ENCODE results near the gene BRD2. TPM values are rescaled to one million over a fixed set of nuclear protein-coding genes. Genes with fewer than 3 reads are reported as not detected.

The BRD2 gene
- total RNA-seq, 4 donors from 2014 or later: 62.5 to 108 (median 86.6) TPM

DNA sequence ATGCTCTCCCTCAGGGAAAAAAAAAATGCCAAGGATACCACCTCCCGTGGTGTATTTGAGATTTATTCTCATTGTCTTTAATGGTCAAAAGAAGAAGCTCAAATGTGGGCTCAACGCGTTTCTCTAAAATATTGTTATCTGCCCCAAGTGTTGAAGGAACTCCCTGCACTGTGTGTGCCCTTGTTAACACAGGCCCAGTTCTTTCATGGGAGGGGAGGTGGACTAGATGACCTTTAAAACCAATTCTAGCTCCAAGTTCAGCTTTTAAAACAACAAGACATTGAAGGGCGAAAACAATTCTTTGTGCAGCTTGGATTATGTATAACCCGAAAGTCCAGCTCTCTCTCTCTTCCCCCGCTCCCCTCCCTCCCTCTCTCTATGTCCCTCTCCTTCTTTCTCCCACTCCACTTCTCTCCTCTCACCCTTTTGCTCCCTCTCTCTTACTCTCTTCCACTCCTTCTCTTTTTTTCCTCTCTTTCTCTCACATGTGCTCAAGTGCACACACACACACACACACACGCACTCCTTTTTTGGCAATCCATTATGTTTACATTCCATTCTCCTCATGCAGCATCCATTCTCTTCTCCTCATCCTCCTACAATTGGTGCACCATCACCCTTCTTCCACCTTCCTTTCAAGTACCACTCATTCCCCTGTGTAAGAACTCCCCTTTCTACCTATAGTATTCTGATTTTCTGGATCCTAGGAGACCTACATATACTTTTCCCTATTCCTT lies 36.1 kb upstream of the BRD2 start:
- intact Hi-C loops (cut with DNase I; ENCODE audit: low total_unique reads): loop anchor here (2.0 to 5.0 kb wide), 2 partner anchors 45 to 317 kb away; no protein-coding TSS in a partner anchor
- in situ Hi-C loops (cut with MboI; ENCODE audit: low sequenced_read_pairs in 4 of 4): loop anchor here in 2 of 4 donors (10.0 kb wide), 1 partner anchor 47 kb away; no protein-coding TSS in a partner anchor
- Histone ChIP-seq H3K9me3 (no peaks in the 10 kb centered on the region), H3K4me3 (no peak overlapping the region), H3K27ac (no peak overlapping the region), H3K4me1 (no peaks in the 10 kb centered on the region), H3K27me3 (no peaks in the 10 kb centered on the region), H3K36me3 (no peaks in the 10 kb centered on the region)
- TF ChIP-seq POLR2A (IDR thresholded peaks at IDR 0.05) (no peak), CTCF (IDR thresholded peaks at IDR 0.05 in 4 of 5, conservative IDR thresholded peaks at IDR 0.05 in 1 of 5) (no peak)
- DNase-seq (no peak), ATAC-seq (no peak)

DNA sequence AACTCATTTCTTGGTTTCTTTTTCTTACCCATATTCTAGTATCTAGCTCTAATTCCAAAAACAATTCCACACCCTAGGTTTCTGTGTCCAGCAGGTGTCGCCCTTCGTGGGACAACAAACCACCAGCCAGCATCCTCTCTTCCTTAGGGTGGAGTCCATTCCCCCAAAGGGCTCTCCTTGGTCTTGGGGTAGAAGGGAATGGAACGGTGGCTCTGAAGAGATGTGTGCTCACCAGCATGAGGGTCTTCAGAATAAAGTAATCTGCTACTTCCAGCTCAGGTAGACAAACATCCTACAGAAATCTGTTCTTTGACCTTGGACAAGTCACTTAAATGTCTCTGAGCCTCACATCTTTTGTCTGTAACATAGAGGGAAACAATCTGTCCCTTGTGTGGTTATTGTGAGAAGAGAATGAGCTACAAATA lies 34.7 kb upstream of the BRD2 start:
- ATAC-seq (peak; percentile 54 to 77), DNase-seq (peak; percentile 33 to 70)
- Histone ChIP-seq H3K27ac (no peak overlapping the region), H3K9me3 (no peaks in the 10 kb centered on the region), H3K36me3 (no peaks in the 10 kb centered on the region), H3K27me3 (no peaks in the 10 kb centered on the region), H3K4me1 (no peaks in the 10 kb centered on the region), H3K4me3 (no peak overlapping the region)
- in situ Hi-C loops (cut with MboI; ENCODE audit: low sequenced_read_pairs in 4 of 4) (loop anchor here in 2 of 4 donors (10.0 kb wide), 1 partner anchor 49 kb away; no protein-coding TSS in a partner anchor), intact Hi-C loops (cut with DNase I; ENCODE audit: low total_unique reads) (loop anchor here (1.0 to 5.0 kb wide), 5 partner anchors 20 to 315 kb away; partner anchors contain the start of gene HLA-DMA)
- no peak for TF ChIP-seq POLR2A (IDR thresholded peaks at IDR 0.05)
- TF ChIP-seq CTCF (IDR thresholded peaks at IDR 0.05 in 4 of 5, conservative IDR thresholded peaks at IDR 0.05 in 1 of 5): peak; percentile 74 to 88 (median 86)

GRCh38 chr6:32935551-32936238 lies 32.7 kb upstream of the BRD2 start:
- Histone ChIP-seq H3K4me1 (peaks cover 0 to 3% of the 10 kb centered on the region in 2 donors), H3K27me3 (no peaks in the 10 kb centered on the region), H3K4me3 (no peak overlapping the region), H3K36me3 (no peaks in the 10 kb centered on the region), H3K27ac (no peak overlapping the region), H3K9me3 (no peaks in the 10 kb centered on the region)
- intact Hi-C loops (cut with DNase I; ENCODE audit: low total_unique reads) (no loop called here), in situ Hi-C loops (cut with MboI; ENCODE audit: low sequenced_read_pairs in 4 of 4) (loop anchor here in 2 of 4 donors (5.0 to 10.0 kb wide), 3 partner anchors 42 to 52 kb away; no protein-coding TSS in a partner anchor)
- TF ChIP-seq CTCF (IDR thresholded peaks at IDR 0.05 in 4 of 5, conservative IDR thresholded peaks at IDR 0.05 in 1 of 5) (no peak), POLR2A (IDR thresholded peaks at IDR 0.05) (no peak)
- DNase-seq: no peak
- no peak for ATAC-seq

DNA sequence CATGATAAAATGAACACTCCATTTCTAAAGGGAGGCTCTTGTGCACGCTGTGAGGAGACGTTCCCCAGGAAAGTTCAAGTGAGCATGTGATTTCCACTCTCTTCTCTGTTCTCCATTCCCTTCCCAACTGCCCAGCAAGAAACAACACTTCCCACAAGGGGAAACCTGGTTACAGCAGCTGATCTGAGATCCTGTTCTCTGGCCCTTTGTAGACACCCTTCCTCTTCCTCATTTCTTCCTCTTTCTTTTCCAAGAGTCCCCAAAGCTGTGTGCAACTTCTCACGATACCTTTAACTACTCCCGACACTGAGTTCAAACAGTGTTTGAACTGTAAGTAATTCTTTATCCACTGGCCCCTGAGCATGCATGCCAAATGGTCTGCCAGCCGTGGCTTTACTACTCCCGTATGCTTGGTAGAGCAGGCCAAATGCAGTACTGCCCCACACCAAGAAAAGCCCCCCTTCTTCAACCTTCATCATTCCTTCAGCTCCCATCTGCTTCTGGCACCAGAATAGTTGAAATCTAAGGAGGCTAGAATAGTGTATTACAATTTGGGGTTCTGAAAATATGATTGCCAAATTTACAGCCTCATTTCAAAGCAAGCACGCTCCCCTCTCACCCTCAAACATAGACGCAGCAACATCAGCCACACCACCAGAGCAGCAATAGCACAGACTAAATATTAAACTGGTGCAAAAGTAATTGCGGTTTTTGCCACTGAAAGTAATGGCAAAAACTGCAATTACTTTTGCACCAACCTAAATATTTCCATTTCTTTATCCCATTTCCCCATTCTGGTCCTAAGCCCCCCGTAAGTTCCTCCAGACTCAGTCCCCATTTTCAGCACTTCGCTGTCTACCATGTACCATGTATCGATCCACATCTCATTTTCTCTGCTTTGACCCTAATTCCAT lies 31.9 kb upstream of the BRD2 start:
- H3K9me3 ChIP-seq: no peaks in the 10 kb centered on the region
- no peak for ATAC-seq
- peaks cover 0 to 11% of the 10 kb centered on the region in 2 donors for H3K4me1 ChIP-seq
- in situ Hi-C loops (cut with MboI; ENCODE audit: low sequenced_read_pairs in 4 of 4) (loop anchor here in 2 of 4 donors (5.0 to 10.0 kb wide), 3 partner anchors 41 to 52 kb away; no protein-coding TSS in a partner anchor), intact Hi-C loops (cut with DNase I; ENCODE audit: low total_unique reads) (no loop called here)
- H3K27me3 ChIP-seq: no peaks in the 10 kb centered on the region
- TF ChIP-seq CTCF (IDR thresholded peaks at IDR 0.05 in 4 of 5, conservative IDR thresholded peaks at IDR 0.05 in 1 of 5): no peak
- TF ChIP-seq POLR2A (IDR thresholded peaks at IDR 0.05): no peak
- peak overlapping the region in 1 of 4 donors; percentile 10 for H3K27ac ChIP-seq
- no peaks in the 10 kb centered on the region for H3K36me3 ChIP-seq
- no peak overlapping the region for H3K4me3 ChIP-seq
- no peak for DNase-seq
